ES-I3 (cell line): ENCODE results near the gene CIROP.

ENCODE experiments used
- H3K36me3 ChIP-seq: 2 replicates; pipeline ENCODE4 v1.6.1; 2013; ENCODE audit warnings: mild to moderate bottlenecking, low read length, control low read depth, moderate library complexity; ENCODE audit not compliant: insufficient read depth
- H3K4me1 ChIP-seq: 2 replicates; pipeline ENCODE4 v1.6.1; 2013; ENCODE audit warnings: mild to moderate bottlenecking, control low read depth, low read length; ENCODE audit not compliant: insufficient read depth
- H3K9ac ChIP-seq: 2 replicates; pipeline ENCODE4 v1.6.1; 2013; ENCODE audit warnings: low read depth, mild to moderate bottlenecking, low read length, moderate library complexity
- H3K9me3 ChIP-seq: 2 replicates; pipeline ENCODE4 v1.6.1; 2013; ENCODE audit warnings: mild to moderate bottlenecking, low read length, moderate library complexity; ENCODE audit not compliant: control insufficient read depth, insufficient read depth

CIROP gene

DNA sequence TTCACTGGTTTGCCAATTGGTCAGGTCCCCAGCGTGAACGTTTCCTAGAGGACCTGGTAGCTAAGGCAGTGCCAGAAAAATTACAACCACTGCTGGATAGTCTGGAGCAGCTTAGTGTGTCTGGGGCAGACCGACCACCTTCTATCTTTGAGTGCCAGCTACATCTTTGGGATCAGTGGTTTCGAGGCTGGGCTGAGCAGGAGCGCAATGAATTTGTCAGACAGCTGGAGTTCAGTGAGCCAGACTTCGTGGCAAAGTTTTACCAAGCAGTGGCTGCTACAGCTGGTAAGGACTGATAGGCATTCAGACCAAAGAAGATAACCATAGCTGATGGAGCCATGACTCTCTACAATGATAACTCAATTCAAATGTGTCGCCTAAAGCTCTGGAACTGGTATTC is 7.0 kb downstream of the CIROP start:
- no peak overlapping the region for H3K9ac ChIP-seq
- peaks cover 5% of the 10 kb centered on the region; the same call in 1 of the 2 replicates for H3K4me1 ChIP-seq
- no peaks in the 10 kb centered on the region for H3K9me3 ChIP-seq
- H3K36me3 ChIP-seq: peaks cover 9% of the 10 kb centered on the region; the same call in 1 of the 2 replicates

- H3K36me3 ChIP-seq: peaks cover 17% of the 10 kb centered on the region; the same call in 1 of the 2 replicates
- H3K4me1 ChIP-seq: peaks cover 5% of the 10 kb centered on the region; the same call in 1 of the 2 replicates
- H3K9me3 ChIP-seq: no peaks in the 10 kb centered on the region
- peak within 1 kb of the TSS; percentile 86 for H3K9ac ChIP-seq
Measured at GRCh38 chr14:23095196-23096108, 9.3 kb downstream of the CIROP start, which contains the start of gene C14orf119. C14orf119 (plus strand) TSS chr14:23095505; CDS start chr14:23097659, 2,154 bp downstream.

GRCh38 chr14:23094666-23095195 is 10.1 kb downstream of the CIROP start, which contains the start of gene ACIN1:
ACIN1 (minus strand) TSS chr14:23095136; CDS start chr14:23095112, 24 bp downstream.
- Histone ChIP-seq H3K9ac (peak within 1 kb of the TSS; percentile 86), H3K36me3 (peaks cover 24% of the 10 kb centered on the region), H3K9me3 (no peaks in the 10 kb centered on the region), H3K4me1 (peaks cover 5% of the 10 kb centered on the region; the same call in 1 of the 2 replicates)

DNA sequence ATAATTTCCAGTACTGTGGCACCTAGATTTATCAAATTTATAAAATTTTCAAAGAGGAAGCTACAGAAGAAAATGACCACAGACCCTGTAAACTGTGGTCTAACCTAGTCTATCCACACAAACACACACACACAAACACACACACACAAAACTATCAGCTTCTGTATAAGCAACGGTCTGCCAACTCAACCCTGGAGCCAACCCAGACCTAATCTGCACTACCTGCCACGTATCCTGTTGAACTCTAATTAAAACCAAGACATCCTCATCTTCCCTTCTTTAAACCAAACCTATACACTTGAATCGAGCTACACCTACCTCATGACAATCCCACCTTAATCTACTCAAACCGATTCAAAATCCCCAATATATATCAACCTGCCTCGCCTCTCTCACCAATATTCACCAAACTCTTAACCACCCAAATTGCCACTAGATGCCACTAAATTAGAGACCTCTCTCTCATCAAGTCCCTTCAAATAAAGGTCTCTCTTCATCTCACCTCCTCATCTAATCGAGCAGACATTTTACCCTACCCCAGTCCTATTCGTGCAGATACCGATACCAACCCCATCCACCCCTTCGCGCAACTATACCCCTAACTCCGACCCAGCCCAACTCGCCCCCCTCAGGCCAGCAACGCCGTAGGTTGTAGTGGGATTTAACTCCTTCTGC is 10.7 kb downstream of the CIROP start:
- Histone ChIP-seq H3K9ac (peak overlapping the region; percentile 86), H3K9me3 (no peaks in the 10 kb centered on the region), H3K4me1 (peaks cover 5% of the 10 kb centered on the region; the same call in 1 of the 2 replicates), H3K36me3 (peaks cover 29% of the 10 kb centered on the region)

- peaks cover 5% of the 10 kb centered on the region; the same call in 1 of the 2 replicates for H3K4me1 ChIP-seq
- peak overlapping the region; percentile 86; the same call in 1 of the 2 replicates for H3K9ac ChIP-seq
- no peaks in the 10 kb centered on the region for H3K9me3 ChIP-seq
- H3K36me3 ChIP-seq: peaks cover 28% of the 10 kb centered on the region
Measured at GRCh38 chr14:23093526-23093925, 11.3 kb downstream of the CIROP start.

DNA sequence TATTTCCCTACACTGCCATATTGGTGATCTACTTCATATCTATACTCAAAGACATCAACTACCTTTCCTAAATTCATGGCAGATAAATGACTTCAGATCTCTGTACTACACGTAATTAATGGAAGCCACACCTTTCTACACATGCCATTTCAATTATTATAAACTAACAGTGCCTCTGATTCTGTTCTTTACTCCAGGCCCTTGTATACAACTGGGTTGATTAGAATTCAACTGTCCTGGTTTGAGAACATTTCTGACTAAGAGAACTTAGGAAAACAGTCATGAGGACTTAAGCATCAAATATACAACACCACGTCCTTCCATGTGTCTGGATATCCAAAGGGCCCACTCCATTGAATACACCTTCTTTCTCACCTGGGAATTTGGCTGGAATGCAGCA is 11.7 kb downstream of the CIROP start:
- Histone ChIP-seq H3K9me3 (no peaks in the 10 kb centered on the region), H3K4me1 (peaks cover 5% of the 10 kb centered on the region; the same call in 1 of the 2 replicates), H3K9ac (no peak overlapping the region), H3K36me3 (peaks cover 24% of the 10 kb centered on the region)

DNA sequence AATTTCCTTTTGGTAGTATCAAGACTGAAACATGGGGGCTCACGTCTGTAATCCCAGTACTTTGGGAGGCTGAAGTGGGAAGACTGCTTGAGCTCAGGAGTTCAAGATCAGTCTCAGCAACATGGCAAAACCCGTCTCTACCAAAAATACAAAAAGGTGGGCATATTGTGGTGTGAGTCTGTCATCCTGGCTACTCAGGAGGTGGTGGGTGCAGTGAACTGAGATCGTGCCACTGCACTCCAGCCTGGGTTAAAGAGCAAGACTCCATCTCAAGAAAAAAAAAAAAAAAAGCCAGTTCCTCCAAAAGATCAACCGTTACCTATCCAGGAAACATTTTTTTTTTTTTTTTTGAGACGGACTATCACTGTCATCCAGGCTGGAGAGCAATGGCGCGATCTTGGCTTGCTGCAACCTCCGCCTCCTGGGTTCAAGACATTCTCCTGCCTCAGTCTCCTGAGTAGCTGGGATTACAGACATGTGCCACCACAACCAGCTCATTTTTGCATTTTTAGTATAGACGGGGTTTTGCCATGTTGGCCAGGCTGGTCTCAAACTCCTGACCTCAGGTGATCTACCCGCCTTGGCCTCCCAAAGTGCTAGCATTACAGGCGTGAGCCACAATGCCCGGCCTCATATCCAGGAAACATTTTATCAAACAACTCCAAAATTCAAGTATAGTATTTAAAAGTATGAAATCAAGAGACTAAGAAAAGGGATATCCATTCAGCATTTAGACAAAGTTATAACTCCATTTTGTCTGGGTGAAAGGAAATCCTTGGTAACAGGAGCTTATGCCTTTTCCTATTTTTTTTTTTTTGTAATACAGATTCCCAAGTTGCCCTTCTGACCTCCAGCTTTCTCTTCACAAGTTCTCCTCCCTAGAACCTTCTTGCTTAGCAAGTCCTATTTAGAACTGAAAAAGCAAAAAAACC is 13.2 kb downstream of the CIROP start:
- H3K36me3 ChIP-seq: peaks cover 24% of the 10 kb centered on the region
- H3K4me1 ChIP-seq: peaks cover 5% of the 10 kb centered on the region; the same call in 1 of the 2 replicates
- no peaks in the 10 kb centered on the region for H3K9me3 ChIP-seq
- no peak overlapping the region for H3K9ac ChIP-seq

DNA sequence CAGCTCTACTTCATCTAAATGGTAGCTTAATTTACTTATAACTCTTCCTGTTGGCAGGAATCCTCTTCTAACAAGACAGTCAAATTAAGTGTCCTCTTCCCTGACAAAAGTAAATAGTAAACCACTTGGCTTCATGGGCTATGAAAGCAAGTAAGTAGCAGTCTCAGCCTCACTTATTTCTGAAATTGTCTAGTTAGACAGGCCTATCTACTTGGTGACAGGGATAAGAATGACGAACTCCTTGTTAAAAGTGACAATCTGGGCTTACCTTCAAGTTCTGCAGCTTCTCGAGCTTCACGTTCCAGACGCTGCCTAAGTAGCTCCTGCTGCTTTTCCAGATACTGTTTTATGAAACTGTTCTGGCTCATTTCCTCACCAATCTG is 14.5 kb downstream of the CIROP start:
- Histone ChIP-seq H3K9me3 (no peaks in the 10 kb centered on the region), H3K4me1 (peaks cover 5% of the 10 kb centered on the region; the same call in 1 of the 2 replicates), H3K9ac (no peak overlapping the region), H3K36me3 (peaks cover 24% of the 10 kb centered on the region)

GRCh38 chr14:23089498-23090253 is 15.1 kb downstream of the CIROP start:
- Histone ChIP-seq H3K9me3 (no peaks in the 10 kb centered on the region), H3K4me1 (peaks cover 5% of the 10 kb centered on the region; the same call in 1 of the 2 replicates), H3K36me3 (peaks cover 24% of the 10 kb centered on the region), H3K9ac (no peak overlapping the region)

GRCh38 chr14:23086565-23086964 is 18.2 kb downstream of the CIROP start:
- no peaks in the 10 kb centered on the region for H3K4me1 ChIP-seq
- H3K9me3 ChIP-seq: no peaks in the 10 kb centered on the region
- H3K36me3 ChIP-seq: peaks cover 22% of the 10 kb centered on the region
- H3K9ac ChIP-seq: no peak overlapping the region

- no peaks in the 10 kb centered on the region for H3K9me3 ChIP-seq
Measured at GRCh38 chr14:23085458-23085857, 19.3 kb downstream of the CIROP start.

GRCh38 chr14:23080474-23080873 is 24.3 kb downstream of the CIROP start:
- peaks cover 43% of the 10 kb centered on the region for H3K36me3 ChIP-seq
- H3K9ac ChIP-seq: no peak overlapping the region
- no peaks in the 10 kb centered on the region for H3K9me3 ChIP-seq
- peaks cover 8% of the 10 kb centered on the region for H3K4me1 ChIP-seq

More at GRCh38 chr14:23085458-23085857, 19.3 kb downstream of the CIROP start:
- Histone ChIP-seq H3K4me1 (no peaks in the 10 kb centered on the region), H3K9ac (no peak overlapping the region), H3K36me3 (peaks cover 25% of the 10 kb centered on the region)

- Histone ChIP-seq H3K9ac (no peak overlapping the region), H3K9me3 (no peaks in the 10 kb centered on the region), H3K4me1 (peaks cover 8% of the 10 kb centered on the region), H3K36me3 (peaks cover 46% of the 10 kb centered on the region)
Measured at GRCh38 chr14:23079716-23080115, 25.1 kb downstream of the CIROP start.
